Medulla oblongata (tissue), 1 donor: ENCODE data around the gene HLA-A.

Source experiments
- DNase-seq: peaks from one replicate; pipeline ENCODE4 v3.0.0-alpha.2; 2015; ENCODE audit errors: extremely low spot score

HLA-A gene

DNA sequence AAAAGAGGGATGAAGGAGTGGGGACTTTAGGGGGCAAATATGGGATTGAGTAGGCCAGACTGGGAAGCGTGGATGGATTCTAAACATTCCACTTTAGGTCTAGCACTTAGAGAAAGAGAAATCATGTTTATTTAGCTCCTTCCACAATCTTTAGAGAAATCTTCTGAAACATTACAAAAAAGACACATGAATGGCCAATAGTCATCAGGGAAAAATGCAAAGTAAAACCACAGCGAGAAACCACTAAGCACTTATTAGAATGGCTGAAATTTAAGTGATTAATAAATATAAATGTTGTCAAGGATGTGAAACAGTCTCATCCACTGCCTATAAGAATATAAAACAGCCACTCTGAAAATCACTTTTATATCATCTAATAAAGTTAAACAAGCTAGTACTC, 46.9 kb downstream of the HLA-A start:
- no peak for DNase-seq

DNA sequence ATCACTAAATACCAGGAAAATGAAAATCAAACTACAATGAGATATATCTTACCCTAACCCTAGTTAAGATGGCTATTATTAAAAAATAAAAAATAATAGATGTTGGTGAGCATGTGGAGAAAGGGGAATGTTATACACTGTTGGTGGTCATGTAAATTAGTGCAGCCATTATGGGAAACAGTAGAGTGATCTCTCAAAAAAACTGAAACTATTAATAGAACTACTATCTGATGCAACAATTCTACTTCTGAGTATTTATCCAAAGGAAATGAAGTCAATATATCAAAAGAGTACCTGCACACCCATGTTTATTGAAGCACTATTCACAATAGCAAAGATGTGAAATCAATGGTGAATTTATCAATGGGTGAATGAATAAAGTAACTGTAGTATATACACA, 48.6 kb downstream of the HLA-A start:
- no peak for DNase-seq

DNA sequence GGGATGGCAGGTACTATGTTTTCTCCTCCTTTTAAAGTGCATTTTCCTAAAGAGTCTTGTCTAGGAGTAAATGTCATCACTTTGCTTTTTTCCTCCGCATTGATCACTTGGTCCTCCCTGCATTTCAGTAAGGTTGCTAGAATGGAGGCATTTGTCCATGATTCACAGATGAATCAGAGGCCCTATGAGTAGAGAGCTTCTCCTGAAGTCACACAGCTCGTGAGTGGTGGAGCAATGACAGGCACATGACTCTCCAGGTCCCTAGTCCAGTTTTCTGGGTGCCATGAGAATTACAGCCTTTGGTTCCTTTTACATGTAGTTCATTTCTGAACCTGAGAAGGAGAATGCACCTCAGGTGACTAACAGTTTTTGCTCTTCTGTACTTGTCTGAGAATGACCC, 50.5 kb downstream of the HLA-A start:
- DNase-seq: no peak

DNA sequence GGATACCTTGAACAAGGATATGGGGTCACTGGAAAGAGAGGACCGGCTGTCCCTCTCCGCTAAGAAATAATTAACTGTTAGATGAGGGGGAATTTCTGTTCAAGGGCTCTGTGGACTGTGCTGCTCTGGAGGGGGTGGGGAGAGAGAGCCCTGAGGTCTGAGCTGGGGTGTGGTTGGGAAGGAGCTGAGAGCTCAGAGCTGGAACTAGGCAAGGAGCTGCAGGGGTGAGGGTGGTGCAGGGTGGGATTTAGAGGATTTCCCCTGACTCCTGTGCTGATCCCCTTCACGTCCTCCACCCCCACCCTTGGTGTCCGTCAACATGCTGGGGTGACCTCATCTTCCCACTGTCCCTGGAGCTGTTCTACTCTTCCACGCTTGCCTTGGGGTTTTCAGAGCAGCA, 52.5 kb downstream of the HLA-A start:
- no peak for DNase-seq

DNA sequence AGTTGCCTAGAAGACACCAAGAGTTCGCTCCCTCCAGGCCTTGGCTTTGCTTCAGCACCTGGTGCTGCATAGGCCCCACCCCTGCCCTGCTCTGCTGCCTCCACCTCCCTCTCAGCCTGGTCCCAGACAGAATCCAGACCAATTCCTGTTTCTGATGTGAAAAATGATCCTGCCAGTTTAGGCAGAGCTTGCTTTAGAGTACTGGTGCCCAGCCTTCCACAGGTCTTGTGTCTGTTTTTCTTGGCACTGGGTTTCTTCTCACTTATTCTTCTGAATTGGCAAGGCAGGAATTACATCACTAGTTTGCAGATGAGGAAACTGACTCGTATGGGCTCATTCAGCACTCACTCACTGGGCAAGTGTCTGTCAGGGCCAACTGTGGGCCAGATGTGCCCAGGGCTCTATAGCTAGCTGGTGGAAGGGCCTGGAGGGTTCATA, 53.0 kb downstream of the HLA-A start:
- DNase-seq: no peak
